GM18909 (cell line): ENCODE data around the gene TICAM2.
A peak's percentile ranks its signal among the peaks of the same experiment; 100 is the strongest.

Experiments
- ATAC-seq: cut with Tn5 transposase; IDR thresholded peaks from one replicate; pipeline ENCODE4 v1.9.1; 2021; ENCODE audit warnings: mild to moderate bottlenecking; ENCODE audit not compliant: unreplicated experiment, poor library complexity

The TICAM2 gene

GRCh38 chr5:115575167-115576070 lies 26.9 kb downstream of the TICAM2 start:
- no peak for ATAC-seq

GRCh38 chr5:115573133-115573532 lies 29.1 kb downstream of the TICAM2 start:
- ATAC-seq: no peak

- no peak for ATAC-seq
Observed at GRCh38 chr5:115571441-115571878, 30.8 kb downstream of the TICAM2 start.

- no peak for ATAC-seq
Observed at GRCh38 chr5:115568668-115569067, 33.6 kb downstream of the TICAM2 start.

- no peak for ATAC-seq
Observed at GRCh38 chr5:115565233-115565632, 37.0 kb downstream of the TICAM2 start.

- no peak for ATAC-seq
Observed at GRCh38 chr5:115561176-115561575, 41.1 kb downstream of the TICAM2 start.

- no peak for ATAC-seq
Observed at GRCh38 chr5:115559524-115559923, 42.8 kb downstream of the TICAM2 start.

- ATAC-seq: no peak
Observed at GRCh38 chr5:115558388-115558956, 43.8 kb downstream of the TICAM2 start.

GRCh38 chr5:115557667-115558387 lies 44.5 kb downstream of the TICAM2 start:
- ATAC-seq: no peak

GRCh38 chr5:115556276-115556675 lies 46.0 kb downstream of the TICAM2 start:
- no peak for ATAC-seq

- ATAC-seq: no peak
Observed at GRCh38 chr5:115555084-115555633, 47.1 kb downstream of the TICAM2 start.

GRCh38 chr5:115553082-115553481 lies 49.2 kb downstream of the TICAM2 start:
- ATAC-seq: no peak

- ATAC-seq: no peak
Observed at GRCh38 chr5:115551415-115551814, 50.9 kb downstream of the TICAM2 start.

- ATAC-seq: peak; percentile 14
Observed at GRCh38 chr5:115549154-115549553, 53.1 kb downstream of the TICAM2 start.

GRCh38 chr5:115548683-115549082 lies 53.6 kb downstream of the TICAM2 start:
- no peak for ATAC-seq

- ATAC-seq: no peak
Observed at GRCh38 chr5:115545351-115545882, 56.9 kb downstream of the TICAM2 start.

GRCh38 chr5:115544436-115545350 lies 57.6 kb downstream of the TICAM2 start, which contains the start of gene FEM1C:
Gene FEM1C, minus strand, starts transcription at chr5:115544775. Its CDS starts 1,282 bp downstream, at chr5:115543493.
- peak; percentile 98 for ATAC-seq

- ATAC-seq: peak; percentile 17
Observed at GRCh38 chr5:115544043-115544435, 58.2 kb downstream of the TICAM2 start.

GRCh38 chr5:115543365-115544042 lies 58.8 kb downstream of the TICAM2 start:
- ATAC-seq: peak; percentile 34
